ENCODE measurements around the gene EYS. TPM values are rescaled to one million over a fixed set of nuclear protein-coding genes. Genes with fewer than 3 reads are reported as not detected.
"Not testable (repeated sequence)": the region's sequence is repeated elsewhere in the genome, so short reads cannot be mapped to it uniquely, and the experiment has no call there.

The EYS gene
- total RNA-seq, 1 experiment from 2014 or later: 0.87 TPM

GRCh38 chr6:63926950-63927927 is 1779.8 kb downstream of the EYS start:
- DNase-seq (ENCODE audit: low read depth): no peak

GRCh38 chr6:63926258-63926780 is 1780.7 kb downstream of the EYS start:
- DNase-seq (ENCODE audit: low read depth): no peak

- DNase-seq (ENCODE audit: low read depth): no peak
Measured at GRCh38 chr6:63923139-63923739, 1783.8 kb downstream of the EYS start.

- DNase-seq (ENCODE audit: low read depth): no peak
Measured at GRCh38 chr6:63919556-63920110, 1787.4 kb downstream of the EYS start.

- DNase-seq (ENCODE audit: low read depth): no peak
Measured at GRCh38 chr6:63912887-63913286, 1794.1 kb downstream of the EYS start.

GRCh38 chr6:63910863-63911551 is 1796.0 kb downstream of the EYS start:
- DNase-seq (ENCODE audit: low read depth): no peak

- DNase-seq (ENCODE audit: low read depth): peak; percentile 85
Measured at GRCh38 chr6:63904650-63905248, 1802.3 kb downstream of the EYS start.

- peak; percentile 23 for DNase-seq (ENCODE audit: low read depth)
Measured at GRCh38 chr6:63899550-63899949, 1807.5 kb downstream of the EYS start.

GRCh38 chr6:63897952-63898351 is 1809.1 kb downstream of the EYS start:
- DNase-seq (ENCODE audit: low read depth): no peak

GRCh38 chr6:63897459-63897858 is 1809.6 kb downstream of the EYS start:
- peak; percentile 65 for DNase-seq (ENCODE audit: low read depth)

- no peak for DNase-seq (ENCODE audit: low read depth)
Measured at GRCh38 chr6:63888416-63888815, 1818.6 kb downstream of the EYS start.

GRCh38 chr6:63887804-63888203 is 1819.2 kb downstream of the EYS start:
- DNase-seq (ENCODE audit: low read depth): not testable (repeated sequence)

- no peak for DNase-seq (ENCODE audit: low read depth)
Measured at GRCh38 chr6:63887002-63887751, 1819.8 kb downstream of the EYS start.

GRCh38 chr6:63886341-63886740 is 1820.7 kb downstream of the EYS start:
- DNase-seq (ENCODE audit: low read depth): no peak

GRCh38 chr6:63883597-63883996 is 1823.4 kb downstream of the EYS start:
- DNase-seq (ENCODE audit: low read depth): no peak

- DNase-seq (ENCODE audit: low read depth): no peak
Measured at GRCh38 chr6:63882208-63882607, 1824.8 kb downstream of the EYS start.

- no peak for DNase-seq (ENCODE audit: low read depth)
Measured at GRCh38 chr6:63881791-63882190, 1825.2 kb downstream of the EYS start.

GRCh38 chr6:63872233-63872632 is 1834.8 kb downstream of the EYS start:
- no peak for DNase-seq (ENCODE audit: low read depth)

- DNase-seq (ENCODE audit: low read depth): no peak
Measured at GRCh38 chr6:63868351-63868750, 1838.7 kb downstream of the EYS start.

- no peak for DNase-seq (ENCODE audit: low read depth)
Measured at GRCh38 chr6:63864671-63865318, 1842.2 kb downstream of the EYS start.

All from HT1080 (cell line).